GM19324 (cell line): ENCODE results near the gene GLI2.

ENCODE experiments used
- ATAC-seq: cut with Tn5 transposase; IDR thresholded peaks from one replicate; pipeline ENCODE4 v1.9.1; 2021; ENCODE audit warnings: mild to moderate bottlenecking, moderate library complexity; ENCODE audit not compliant: unreplicated experiment, low FRiP score

GLI2 gene

DNA sequence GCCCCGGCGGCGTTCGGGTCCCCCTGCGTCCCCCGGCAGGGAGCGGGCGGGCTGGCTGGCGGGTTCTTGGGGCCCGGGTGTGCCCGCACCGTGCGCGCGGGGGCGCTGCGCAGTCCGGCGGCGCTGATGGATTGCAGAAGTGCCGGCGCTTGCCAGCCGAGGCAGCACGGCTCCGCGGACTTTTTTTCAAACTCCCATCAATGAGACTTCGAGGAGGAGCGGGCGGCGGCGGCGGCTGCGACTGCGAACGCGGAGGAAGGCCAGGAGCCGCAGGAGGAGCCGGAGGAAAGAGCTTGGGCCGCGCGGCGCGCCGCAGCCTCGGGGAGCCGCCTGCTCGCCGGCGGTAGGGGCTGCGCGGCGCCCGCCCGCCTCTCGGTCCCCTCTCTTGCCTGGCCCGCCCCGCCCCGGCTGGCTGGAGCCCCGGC lies at the start of gene GLI2:
Gene GLI2, plus strand, starts transcription at position 123 of the 425 bp plus-strand sequence. CDS start 61,453 bp downstream, outside the sequence.
- ATAC-seq, result no peak

GRCh38 chr2:120685974-120686297 lies 49.7 kb upstream of the GLI2 start:
- no peak for ATAC-seq

DNA sequence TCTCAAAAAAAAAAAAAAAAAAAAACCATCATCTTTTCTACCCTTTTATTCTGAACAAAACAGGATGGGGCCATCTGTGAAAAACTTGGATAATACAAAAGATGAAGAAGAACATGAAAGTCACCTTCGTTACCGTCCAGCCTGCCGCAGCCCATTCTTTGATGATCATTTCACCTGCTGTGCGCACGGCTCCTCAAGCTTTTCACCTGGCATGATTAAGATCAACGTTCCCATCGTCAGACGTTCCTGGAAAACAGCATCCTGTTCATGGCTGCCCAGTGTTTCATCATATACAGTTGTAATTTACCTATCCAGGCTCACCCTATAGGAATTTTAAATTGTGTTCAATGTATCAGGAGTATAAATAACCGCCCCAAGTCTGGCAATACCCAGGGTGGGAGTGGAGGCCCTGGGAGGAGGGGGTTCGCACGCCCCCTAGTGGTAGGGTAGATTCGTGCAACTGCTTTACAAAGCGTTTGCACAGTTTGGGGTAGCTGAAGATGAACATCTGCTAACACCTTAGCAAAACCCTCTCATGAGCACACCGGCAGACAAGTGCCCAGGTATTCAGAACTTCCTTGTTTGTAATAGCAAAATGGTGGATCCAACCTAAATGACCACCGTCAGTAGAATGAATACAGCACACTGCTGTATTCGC lies 49.0 kb upstream of the GLI2 start:
- ATAC-seq, result no peak

- no peak for ATAC-seq
Observed at GRCh38 chr2:120687210-120687609, 48.5 kb upstream of the GLI2 start.

DNA sequence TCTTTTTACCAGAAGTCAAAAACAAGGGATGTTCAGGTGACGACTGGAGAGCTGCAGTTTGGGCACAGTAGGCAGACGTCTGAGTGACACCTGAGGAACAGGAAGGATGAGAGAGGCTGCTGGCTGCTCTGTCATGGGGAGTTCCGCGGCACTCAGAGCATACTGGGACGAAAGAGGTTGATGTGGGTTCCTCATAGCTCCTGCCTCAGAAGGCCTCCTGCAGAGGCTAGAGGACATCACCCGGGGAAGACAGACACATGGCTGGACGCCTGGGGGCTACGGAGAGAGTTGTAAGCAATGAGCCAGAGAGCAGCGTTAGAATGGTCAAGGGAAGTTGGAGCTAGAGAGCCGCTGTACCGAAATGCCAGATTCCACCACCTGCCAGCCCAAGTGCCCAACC lies 45.1 kb upstream of the GLI2 start:
- no peak for ATAC-seq

- ATAC-seq, result no peak
Observed at GRCh38 chr2:120691410-120691809, 44.3 kb upstream of the GLI2 start.

GRCh38 chr2:120692691-120693090 lies 43.0 kb upstream of the GLI2 start:
- ATAC-seq, result no peak

DNA sequence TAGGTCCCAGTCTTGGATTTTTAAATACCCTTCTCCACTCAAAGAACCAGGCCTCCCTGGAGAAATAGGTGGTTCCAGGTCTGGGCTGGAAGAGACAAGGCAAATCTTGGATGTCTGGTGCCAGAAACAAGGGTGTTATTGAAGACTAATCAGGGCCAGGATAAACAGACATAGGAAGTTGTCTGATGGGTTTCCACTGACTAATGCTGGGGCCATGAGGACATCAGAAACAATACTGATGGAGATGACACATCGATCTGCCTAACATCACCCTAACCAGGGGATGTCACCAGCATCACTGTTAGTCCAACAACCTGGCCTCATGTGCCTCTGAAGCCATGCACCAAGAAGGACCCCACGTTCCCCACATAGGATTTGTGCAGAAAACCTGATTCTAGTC lies 42.5 kb upstream of the GLI2 start:
- no peak for ATAC-seq

GRCh38 chr2:120694034-120694433 lies 41.6 kb upstream of the GLI2 start:
- no peak for ATAC-seq

- no peak for ATAC-seq
Observed at GRCh38 chr2:120697471-120697870, 38.2 kb upstream of the GLI2 start.

GRCh38 chr2:120699292-120699691 lies 36.4 kb upstream of the GLI2 start:
- no peak for ATAC-seq

GRCh38 chr2:120700659-120701058 lies 35.0 kb upstream of the GLI2 start:
- ATAC-seq, result no peak

DNA sequence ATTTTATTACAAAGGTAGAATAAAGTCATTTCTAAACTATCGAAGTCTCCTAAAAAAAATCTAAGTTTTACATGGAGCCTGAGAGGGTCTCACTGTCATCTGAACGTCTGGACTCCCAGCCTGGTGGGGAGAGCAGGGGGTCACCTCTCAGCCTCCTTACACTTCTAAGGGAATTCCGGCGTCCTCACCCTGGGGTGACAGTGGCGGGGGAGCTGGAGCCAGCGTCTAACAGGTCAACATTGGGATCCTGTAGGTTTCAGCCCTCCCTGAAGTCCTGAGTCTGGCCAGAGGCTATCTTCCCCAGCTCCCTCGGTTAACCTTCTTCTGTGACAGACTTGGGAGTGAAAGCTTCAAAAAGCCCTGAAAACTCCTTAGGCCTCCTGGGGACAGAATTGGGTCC lies 34.6 kb upstream of the GLI2 start:
- no peak for ATAC-seq

DNA sequence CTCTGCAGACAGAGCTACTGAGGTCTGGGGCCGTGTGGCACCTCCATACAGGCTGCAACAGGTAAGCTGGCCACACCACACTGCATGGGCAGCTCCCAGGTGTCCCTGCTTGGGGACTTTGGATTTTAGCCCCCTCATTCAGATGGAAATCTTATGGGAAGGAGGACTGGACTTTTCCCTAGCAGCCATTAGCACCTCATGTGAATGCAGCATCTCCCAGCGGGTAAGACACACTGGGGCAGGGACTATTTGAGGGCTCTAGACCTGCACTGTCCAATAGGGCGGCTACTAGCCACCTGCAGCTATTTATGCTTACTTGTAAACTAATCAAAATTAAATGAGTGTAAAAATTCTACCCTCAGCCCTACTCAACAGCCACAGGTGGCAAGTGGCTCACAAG lies 34.2 kb upstream of the GLI2 start:
- ATAC-seq, result no peak

DNA sequence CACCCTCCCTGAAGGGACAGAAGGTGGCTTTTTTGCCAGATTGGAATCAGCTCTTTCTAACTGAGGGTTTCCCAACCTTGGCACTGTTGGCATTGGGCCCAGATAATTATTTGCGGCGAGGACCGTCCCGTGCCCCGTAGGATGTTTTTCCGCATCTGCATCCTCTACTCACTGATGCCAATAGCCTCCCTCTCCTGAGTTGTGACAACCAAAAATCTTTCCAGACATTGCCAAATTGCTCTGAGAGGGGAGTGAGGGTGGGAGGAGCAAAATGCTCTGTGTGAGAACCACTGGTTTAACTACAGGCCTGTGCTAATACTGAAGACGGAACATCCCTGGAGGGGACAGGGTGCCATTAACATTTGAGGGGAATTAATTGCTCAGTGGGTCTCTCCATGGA lies 33.6 kb upstream of the GLI2 start:
- no peak for ATAC-seq

DNA sequence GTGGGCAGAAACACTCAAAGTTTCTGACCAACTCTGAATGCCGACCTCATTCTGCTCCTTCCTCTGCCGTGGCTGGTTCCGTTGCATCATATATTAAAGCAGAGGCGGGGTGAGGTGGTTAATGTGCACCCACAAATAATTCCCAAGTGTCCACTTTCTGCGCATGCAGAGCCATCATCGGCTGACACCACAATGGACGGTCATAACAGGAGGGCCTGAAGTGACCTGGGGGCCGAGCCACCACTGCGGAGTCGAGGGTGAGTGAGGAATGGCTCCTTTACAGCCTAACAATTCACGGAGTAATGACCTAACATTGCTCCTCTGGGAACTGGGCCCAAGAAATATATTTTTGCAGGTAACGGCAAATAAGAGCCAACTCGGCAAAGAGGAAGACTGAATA lies 32.9 kb upstream of the GLI2 start:
- no peak for ATAC-seq

DNA sequence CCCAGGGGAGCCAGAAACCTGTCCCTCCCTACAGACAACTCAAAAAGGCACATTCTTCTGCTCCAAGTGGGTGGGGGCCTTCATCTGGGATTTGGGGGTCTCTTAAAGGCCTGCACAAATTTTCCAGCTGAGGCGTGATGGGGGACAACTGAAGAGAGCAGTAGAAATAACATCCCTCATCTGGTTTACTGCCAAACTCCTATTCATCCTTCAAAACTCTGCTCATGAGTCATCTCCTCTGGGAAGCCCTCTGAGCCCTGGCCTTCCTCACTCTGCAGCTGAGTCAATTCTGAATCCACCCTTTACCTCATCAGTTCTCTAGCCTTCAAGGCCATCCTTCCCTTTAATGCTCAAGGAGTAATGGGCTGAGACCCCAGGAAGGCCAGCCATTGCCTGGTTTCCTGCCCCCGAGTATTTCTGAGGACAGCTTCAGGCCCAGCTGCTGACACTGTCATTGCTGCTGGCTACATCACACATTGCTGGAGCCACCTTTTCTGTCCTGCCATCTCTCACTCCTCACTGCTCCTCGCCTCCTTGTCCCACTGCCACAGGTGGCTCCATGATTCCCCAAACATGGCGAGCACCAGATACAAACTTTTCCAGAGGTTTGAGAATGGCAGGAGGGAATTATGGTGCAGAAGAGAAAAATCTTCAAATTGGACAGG lies 32.2 kb upstream of the GLI2 start:
- no peak for ATAC-seq

DNA sequence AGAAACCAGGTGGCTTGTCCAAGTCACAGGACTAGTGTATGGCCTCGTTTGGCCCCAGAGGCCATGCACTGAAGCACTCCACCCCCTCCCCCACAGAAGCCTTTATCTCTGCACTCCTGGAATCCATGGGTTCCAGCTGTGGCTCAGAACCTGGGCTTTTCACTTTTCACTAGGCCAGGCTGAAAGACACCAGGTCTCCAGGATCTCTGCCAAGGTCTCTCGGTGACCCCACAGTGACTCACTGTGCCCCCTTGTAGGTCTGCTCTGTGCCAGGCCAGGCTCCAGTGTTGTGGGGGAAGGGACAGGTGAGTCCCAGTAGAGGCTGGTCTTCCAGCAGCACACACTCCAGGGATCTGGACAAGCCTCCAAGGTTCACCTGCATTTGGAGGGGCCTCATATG lies 31.0 kb upstream of the GLI2 start:
- ATAC-seq, result no peak

DNA sequence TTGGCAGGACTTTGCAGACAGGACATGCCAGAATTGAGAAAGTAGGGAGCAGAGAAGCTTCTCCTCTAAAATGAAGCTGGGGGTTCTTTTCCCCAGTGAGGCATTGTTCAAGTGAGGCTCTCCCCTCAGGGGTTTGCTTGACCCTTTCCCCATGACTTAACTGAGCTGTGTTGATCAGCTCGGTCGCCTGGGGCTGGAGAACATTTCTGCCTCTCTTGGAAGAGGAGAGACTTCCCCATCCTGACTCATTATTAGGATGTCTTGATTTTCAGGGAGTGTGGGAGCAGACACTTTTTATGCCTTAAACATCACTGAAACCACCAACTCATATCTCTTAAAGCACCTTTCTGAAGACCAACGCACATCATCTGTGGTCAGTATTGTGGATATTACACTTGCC lies 27.9 kb upstream of the GLI2 start:
- ATAC-seq, result no peak

DNA sequence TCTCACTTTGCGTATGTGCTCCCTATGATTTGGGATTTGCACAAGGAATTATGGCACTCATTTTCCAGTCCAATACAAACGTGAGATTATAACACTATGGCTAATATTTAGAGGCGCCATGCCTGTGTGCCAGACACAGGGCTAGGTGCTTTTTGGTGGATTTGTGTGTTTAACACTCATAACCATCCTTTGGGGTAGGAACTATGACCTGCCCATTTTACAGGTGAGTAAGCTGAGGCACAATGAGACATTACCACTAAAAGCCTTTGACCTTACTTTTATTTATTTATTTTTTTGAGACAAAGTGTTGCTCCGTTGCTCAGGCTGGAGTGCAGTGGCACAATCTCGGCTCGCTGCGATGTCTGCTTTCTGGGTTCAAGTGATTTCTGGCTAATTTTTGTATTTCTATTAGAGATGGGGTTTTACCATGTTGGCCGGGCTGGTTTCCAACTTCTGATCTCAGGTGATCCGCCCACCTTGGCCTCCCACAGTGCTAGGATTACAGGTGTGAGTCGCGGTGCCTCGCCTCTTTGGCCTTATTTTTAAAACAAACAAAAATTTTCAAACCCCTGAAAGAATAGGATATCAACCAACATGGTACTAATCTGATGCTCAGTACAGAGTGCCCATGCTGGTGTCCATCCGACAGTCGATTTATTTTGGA lies 26.6 kb upstream of the GLI2 start:
- no peak for ATAC-seq

DNA sequence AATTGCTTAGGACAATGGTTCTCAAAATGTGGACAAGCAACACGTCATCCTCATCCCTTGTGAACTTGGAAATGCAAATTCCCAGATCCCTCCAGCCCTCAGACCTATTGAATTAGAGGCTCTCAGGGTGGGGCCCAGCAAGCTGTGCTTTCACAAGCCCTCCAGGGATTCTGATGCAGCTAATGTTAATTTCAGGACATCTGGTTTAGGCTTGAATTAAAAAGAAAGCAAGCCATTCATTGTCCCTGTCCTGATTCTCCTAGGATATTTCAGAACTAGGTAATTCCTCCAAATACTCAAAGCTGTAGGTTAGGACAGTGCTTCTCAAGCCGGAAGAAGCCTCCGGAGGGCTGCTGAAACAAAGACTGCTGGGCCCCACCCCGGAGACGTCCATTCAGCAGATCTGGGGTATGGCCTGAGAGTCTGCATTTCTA lies 26.0 kb upstream of the GLI2 start:
- ATAC-seq, result no peak

GRCh38 chr2:120710256-120710655 lies 25.4 kb upstream of the GLI2 start:
- no peak for ATAC-seq
